ENCODE measurements around the gene PDE8B.
"Not testable (repeated sequence)": the region's sequence is repeated elsewhere in the genome, so short reads cannot be mapped to it uniquely, and the experiment has no call there.

DNA sequence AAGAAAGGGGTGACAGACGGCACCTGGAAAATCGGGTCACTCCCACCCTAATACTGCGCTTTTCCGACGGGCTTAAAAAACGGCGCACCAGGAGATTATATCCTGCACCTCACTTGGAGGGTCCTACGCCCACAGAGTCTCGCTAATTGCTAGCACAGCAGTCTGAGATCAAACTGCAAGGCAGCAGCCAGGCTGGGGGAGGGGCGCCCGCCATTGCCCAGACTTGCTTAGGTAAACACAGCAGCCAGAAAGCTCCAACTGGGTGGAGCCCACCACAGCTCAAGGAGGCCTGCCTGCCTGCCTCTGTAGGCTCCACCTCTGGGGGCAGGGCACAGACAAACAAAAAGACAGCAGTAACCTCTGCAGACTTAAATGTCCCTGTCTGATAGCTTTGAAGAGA, 264.6 kb downstream of the PDE8B start:
- not testable (repeated sequence) for TF ChIP-seq SP1 (IDR thresholded peaks at IDR 0.05); FOXA1 (IDR thresholded peaks at IDR 0.05); ELF4 (IDR thresholded peaks at IDR 0.05); BHLHE40 (IDR thresholded peaks at IDR 0.05; ENCODE audit: borderline replicate concordance); TARDBP (IDR thresholded peaks at IDR 0.05); ARNT (IDR thresholded peaks at IDR 0.05)
